Endothelial cell of umbilical vein (primary cell): ENCODE measurements around the gene SMURF2. TPM values are rescaled to one million over a fixed set of nuclear protein-coding genes. Genes with fewer than 3 reads are reported as not detected.
A peak's percentile ranks its signal among the peaks of the same experiment; 100 is the strongest.

Experiments used
- BruUV-seq: library from RNA; stranded (reverse); fragments of 400-500 nt; replicated peaks from 2 replicates; lab custom pipeline; 2021; lab: Mats Ljungman, UMichigan
- CTCF ChIA-PET: fragments of 300-600, 350-600 bp; sonication (Branson Sonifier 250); formaldehyde crosslinking; loops from one replicate; lab custom pipeline; 2021; ENCODE audit warnings: antibody characterized with exemption, inconsistent platforms; lab: Charles Lee
- POLR2A ChIA-PET: fragments of 300-600, 350-600 bp; sonication (Branson Sonifier 250); formaldehyde crosslinking; loops from one replicate; lab custom pipeline; 2021; ENCODE audit warnings: antibody characterized with exemption, inconsistent platforms; lab: Charles Lee
- DNase-seq: peaks from one replicate; pipeline ENCODE4 v3.0.0-alpha.2; 2011; ENCODE audit warnings: low read depth, low spot score
- FAIRE-seq: peaks from 2 replicates; lab custom pipeline; 2011; peaks lifted over from hg19 to GRCh38; lab: Jason Lieb, UNC
- H2AFZ ChIP-seq: 2 replicates; pipeline ENCODE4 v1.6.0; 2012; ENCODE audit warnings: low read depth, low read length, control low read depth, inconsistent platforms
- H3K27ac ChIP-seq: 2 replicates; pipeline ENCODE4 v1.5.1; 2011; ENCODE audit warnings: low read depth, mild to moderate bottlenecking, control low read depth, low read length, moderate library complexity; ENCODE audit not compliant: insufficient read depth
- H3K27me3 ChIP-seq, 2 experiments: 2 replicates each; pipeline versions ENCODE4 v1.6.0 to v1.6.1; 2011; ENCODE audit warnings: low read length in 2 of 2, mixed read lengths in 1 of 2; ENCODE audit not compliant: control insufficient read depth in 2 of 2, insufficient read depth in 2 of 2
- H3K36me3 ChIP-seq, 2 experiments: 2 replicates in 1 of 2; 3 replicates in 1 of 2; pipeline ENCODE4 v1.5.1; 2011; ENCODE audit warnings: low read length in 2 of 2, mild to moderate bottlenecking in 1 of 2, moderate library complexity in 1 of 2; ENCODE audit not compliant: control insufficient read depth in 2 of 2, insufficient read depth in 2 of 2; ENCODE audit errors: extremely low read depth in 1 of 2
- H3K4me1 ChIP-seq: 3 replicates; pipeline ENCODE4 v1.5.1; 2011; ENCODE audit warnings: mild to moderate bottlenecking, low read length; ENCODE audit not compliant: control insufficient read depth, insufficient read depth; ENCODE audit errors: extremely low read depth
- H3K4me2 ChIP-seq: 2 replicates; pipeline ENCODE4 v1.6.1; 2011; ENCODE audit warnings: low read length, control low read depth, mixed read lengths; ENCODE audit not compliant: insufficient read depth
- H3K4me3 ChIP-seq, 3 experiments: fragments of 200-600 bp in 1 of 3; sonication (generic), shearing (Covaris generic) in 1 of 3; replicated peaks in 1 of 3; 2 replicates each; pipeline ENCODE4 v1.5.1; 2011 to 2016; ENCODE audit warnings: control low read depth in 3 of 3, low read length in 3 of 3, mild to moderate bottlenecking in 2 of 3, inconsistent platforms in 1 of 3, low read depth in 1 of 3, moderate library complexity in 1 of 3; ENCODE audit not compliant: insufficient read depth in 1 of 3
- H3K79me2 ChIP-seq: 2 replicates; pipeline ENCODE4 v1.6.0; 2012; ENCODE audit warnings: low read length, inconsistent platforms; ENCODE audit not compliant: control insufficient read depth, insufficient read depth
- H3K9ac ChIP-seq: replicated peaks from 2 replicates; pipeline ENCODE3; 2011; ENCODE audit warnings: low read length, control low read depth; ENCODE audit not compliant: insufficient read depth; ENCODE audit errors: extremely low read depth
- H3K9me1 ChIP-seq: replicated peaks from 3 replicates; pipeline ENCODE4 v1.6.0; 2011; ENCODE audit warnings: mild to moderate bottlenecking, low read length; ENCODE audit not compliant: control insufficient read depth, insufficient read depth; ENCODE audit errors: extremely low read depth
- H3K9me3 ChIP-seq: replicated peaks from 2 replicates; pipeline ENCODE4 v1.5.1; 2012; ENCODE audit warnings: low read length, inconsistent platforms; ENCODE audit not compliant: control insufficient read depth, insufficient read depth
- H4K20me1 ChIP-seq: replicated peaks from 2 replicates; pipeline ENCODE3; 2011; ENCODE audit warnings: mild to moderate bottlenecking, low read length; ENCODE audit not compliant: control insufficient read depth, insufficient read depth; ENCODE audit errors: extremely low read depth
- EZH2 ChIP-seq: IDR thresholded peaks from 2 replicates; pipeline ENCODE4 v1.6.1; 2012; ENCODE audit warnings: borderline replicate concordance, low read depth, mild to moderate bottlenecking, moderate library complexity, low read length, inconsistent platforms; ENCODE audit not compliant: severe bottlenecking
- FOS ChIP-seq: IDR thresholded peaks from 2 replicates; pipeline ENCODE4 v1.6.1; 2011; ENCODE audit warnings: mild to moderate bottlenecking, low read length, moderate library complexity, borderline replicate concordance; ENCODE audit not compliant: insufficient read depth
- GATA2 ChIP-seq: IDR thresholded peaks from 2 replicates; pipeline ENCODE4 v1.7.0; 2011; ENCODE audit warnings: low read depth, mild to moderate bottlenecking, moderate library complexity, mixed read lengths, low read length; ENCODE audit not compliant: insufficient read length, insufficient read depth
- JUN ChIP-seq: IDR thresholded peaks from 2 replicates; pipeline ENCODE4 v1.6.1; 2011; ENCODE audit warnings: borderline replicate concordance, low read depth; ENCODE audit not compliant: insufficient read length, insufficient read depth
- MYC ChIP-seq: IDR thresholded peaks from one replicate; pipeline ENCODE4 v1.6.1; 2011; ENCODE audit warnings: mild to moderate bottlenecking, low read depth, low read length
- POLR2A ChIP-seq: IDR thresholded peaks from 2 replicates; pipeline ENCODE4 v1.6.1; 2012; ENCODE audit warnings: low read depth, mild to moderate bottlenecking, control low read depth, low read length
- POLR2AphosphoS5 ChIP-seq: IDR thresholded peaks from 2 replicates; pipeline ENCODE4 v1.6.1; 2012; ENCODE audit warnings: low read depth, mild to moderate bottlenecking, control low read depth, low read length, moderate library complexity; ENCODE audit not compliant: insufficient read depth
- dilution Hi-C: fragments of 300-500 bp; cut with MboI; formaldehyde crosslinking; loops from one replicate; pipeline ENCODE4 v1.15.0; 2019; ENCODE audit warnings: low sequenced_read_pairs; ENCODE audit not compliant: extremely low pct_ligation_motif_present
- intact Hi-C: fragments of 100-400 bp; cut with micrococcal nuclease; formaldehyde crosslinking; loops from one replicate; pipeline ENCODE4 v1.10.0; 2022
- polyA plus RNA-seq, 4 experiments: library from polyadenylated mRNA; depleted of rRNA in 3 of 4; stranded (reverse) in 3 of 4; unstranded in 1 of 4; fragments of >200 nt; gene quantifications; 2 replicates each; pipeline versions ENCODE4 v1.2.1 to v1.2.3, GENCODE V29; 2011 to 2012; ENCODE audit warnings: missing spikeins in 1 of 4
- total RNA-seq: library from RNA; stranded (reverse); gene quantifications from 2 replicates; pipeline ENCODE4 v1.2.3, GENCODE V29; 2021
- TF ChIP-seq, protein P1 (sequence below), 2 donors: IDR thresholded peaks; 1 replicate in 1 of 2; 2 replicates in 1 of 2; pipeline ENCODE4 v1.5.1; 2011; ENCODE audit warnings: low read length in 2 of 2, mild to moderate bottlenecking in 2 of 2, moderate library complexity in 2 of 2, control low read depth in 1 of 2, inconsistent platforms in 1 of 2, low read depth in 1 of 2; ENCODE audit not compliant: insufficient read depth in 1 of 2; ENCODE audit errors: extremely low read depth in 1 of 2
- TF ChIP-seq, protein P2 (sequence below): IDR thresholded peaks from 2 replicates; pipeline ENCODE4 v1.6.1; 2011; ENCODE audit not compliant: insufficient read depth, insufficient read length

The SMURF2 gene
- total and polyA plus RNA-seq, 2 donors (not counting 3 experiments of a cell fraction or from before 2014, with no cell fraction given): 32.9 to 105 TPM

DNA sequence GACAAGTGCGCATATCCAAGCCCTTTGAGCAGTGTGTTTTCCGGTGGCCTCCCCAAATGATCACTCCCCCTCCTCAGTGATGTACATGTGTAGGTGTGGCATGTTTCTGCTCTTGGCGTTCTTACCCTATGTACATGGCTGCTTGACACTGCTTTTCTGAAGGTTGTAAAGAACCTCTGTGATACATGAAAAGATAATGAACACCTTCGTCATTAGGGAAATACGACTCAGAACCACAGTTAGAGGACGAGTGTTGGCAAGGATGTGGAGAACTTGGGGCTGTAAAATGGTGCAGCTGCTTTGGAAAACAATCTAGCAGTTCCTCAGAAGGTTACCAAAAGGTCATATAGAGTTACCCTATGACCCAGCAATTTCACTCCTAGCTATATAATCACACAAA lies 126.8 kb downstream of the SMURF2 start:
- no peak overlapping the region for H3K4me2 ChIP-seq
- H3K4me1 ChIP-seq: no peaks in the 10 kb centered on the region
- CTCF ChIA-PET: interaction anchor here (1.0 kb wide), 1 partner anchor 20 kb away, joined by 3 read pairs; no protein-coding TSS in a partner anchor
- FAIRE-seq (no peak), DNase-seq (peak; percentile 24)
- H3K9ac ChIP-seq: no peak overlapping the region
- no peaks in the 10 kb centered on the region for H3K27me3 ChIP-seq
- no peak overlapping the region for H2AFZ ChIP-seq
- no peaks in the 10 kb centered on the region for H3K9me3 ChIP-seq
- TF ChIP-seq POLR2AphosphoS5: no peak
- no peak for TF ChIP-seq POLR2A
- no peak for TF ChIP-seq JUN
- TF ChIP-seq FOS: no peak
- TF ChIP-seq, protein P1, sequence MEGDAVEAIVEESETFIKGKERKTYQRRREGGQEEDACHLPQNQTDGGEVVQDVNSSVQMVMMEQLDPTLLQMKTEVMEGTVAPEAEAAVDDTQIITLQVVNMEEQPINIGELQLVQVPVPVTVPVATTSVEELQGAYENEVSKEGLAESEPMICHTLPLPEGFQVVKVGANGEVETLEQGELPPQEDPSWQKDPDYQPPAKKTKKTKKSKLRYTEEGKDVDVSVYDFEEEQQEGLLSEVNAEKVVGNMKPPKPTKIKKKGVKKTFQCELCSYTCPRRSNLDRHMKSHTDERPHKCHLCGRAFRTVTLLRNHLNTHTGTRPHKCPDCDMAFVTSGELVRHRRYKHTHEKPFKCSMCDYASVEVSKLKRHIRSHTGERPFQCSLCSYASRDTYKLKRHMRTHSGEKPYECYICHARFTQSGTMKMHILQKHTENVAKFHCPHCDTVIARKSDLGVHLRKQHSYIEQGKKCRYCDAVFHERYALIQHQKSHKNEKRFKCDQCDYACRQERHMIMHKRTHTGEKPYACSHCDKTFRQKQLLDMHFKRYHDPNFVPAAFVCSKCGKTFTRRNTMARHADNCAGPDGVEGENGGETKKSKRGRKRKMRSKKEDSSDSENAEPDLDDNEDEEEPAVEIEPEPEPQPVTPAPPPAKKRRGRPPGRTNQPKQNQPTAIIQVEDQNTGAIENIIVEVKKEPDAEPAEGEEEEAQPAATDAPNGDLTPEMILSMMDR (IDR thresholded peaks at IDR 0.05; ENCODE audit: extremely low read depth in 1 of 2, insufficient read depth in 1 of 2, low read depth in 1 of 2, low read length in 2 of 2): no peak
- no peak for TF ChIP-seq MYC
- no peak for TF ChIP-seq GATA2
- TF ChIP-seq, protein P2, sequence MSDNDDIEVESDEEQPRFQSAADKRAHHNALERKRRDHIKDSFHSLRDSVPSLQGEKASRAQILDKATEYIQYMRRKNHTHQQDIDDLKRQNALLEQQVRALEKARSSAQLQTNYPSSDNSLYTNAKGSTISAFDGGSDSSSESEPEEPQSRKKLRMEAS: no peak
- TF ChIP-seq EZH2: no peak
- no peaks in the 10 kb centered on the region for H3K9me1 ChIP-seq
- BruUV-seq: no TSS peak
- dilution Hi-C loops: no loop called here
- no peaks in the 10 kb centered on the region for H4K20me1 ChIP-seq
- no peaks in the 10 kb centered on the region for H3K79me2 ChIP-seq
- peaks cover 34 to 35% of the 10 kb centered on the region in 2 experiments for H3K36me3 ChIP-seq
- H3K4me3 ChIP-seq: no peak overlapping the region
- intact Hi-C loops: no loop called here
- no peak overlapping the region for H3K27ac ChIP-seq
- POLR2A ChIA-PET: no interaction called here
